ENCODE data around the gene LAMA1. TPM values are rescaled to one million over a fixed set of nuclear protein-coding genes. Genes with fewer than 3 reads are reported as not detected.

The LAMA1 gene
- total RNA-seq, 4 donors from 2014 or later: 0.48 to 2.9 (median 2.6) TPM; not detected in 1

GRCh38 chr18:7082671-7083070, 34.9 kb downstream of the LAMA1 start:
- in situ Hi-C loops (cut with MboI; ENCODE audit: low pct_ligation_motif_present in 1 of 4, low pct_unique_long_range_greater_than_20kb in 1 of 4, low sequenced_read_pairs in 3 of 4) (no loop called here), intact Hi-C loops (cut with DNase I; ENCODE audit: low total_unique reads) (no loop called here)
- H3K9me3 ChIP-seq: no peaks in the 10 kb centered on the region
- no peak overlapping the region for H3K27ac ChIP-seq
- H3K4me1 ChIP-seq: peaks cover 0 to 3% (median 0%) of the 10 kb centered on the region in 4 donors
- no peaks in the 10 kb centered on the region for H3K27me3 ChIP-seq
- TF ChIP-seq EP300 (IDR thresholded peaks at IDR 0.05; ENCODE audit: low read depth) (no peak), CTCF (IDR thresholded peaks at IDR 0.05) (no peak), POLR2AphosphoS5 (IDR thresholded peaks at IDR 0.05) (no peak), POLR2A (IDR thresholded peaks at IDR 0.05) (no peak)
- no peaks in the 10 kb centered on the region for H3K36me3 ChIP-seq
- no peak overlapping the region for H3K4me3 ChIP-seq
- no peak for DNase-seq
- 83 to 88% methylated on average over 2 of the region's 2 CpGs for WGBS, 2 donors (ENCODE audit: low coverage in 1 of 2)

GRCh38 chr18:7079231-7079630, 38.4 kb downstream of the LAMA1 start:
- no peaks in the 10 kb centered on the region for H3K36me3 ChIP-seq
- no peak for DNase-seq
- no peaks in the 10 kb centered on the region for H3K27me3 ChIP-seq
- no peaks in the 10 kb centered on the region for H3K9me3 ChIP-seq
- intact Hi-C loops (cut with DNase I; ENCODE audit: low total_unique reads): no loop called here
- H3K4me1 ChIP-seq: no peaks in the 10 kb centered on the region
- WGBS, 2 donors (ENCODE audit: low coverage in 1 of 2): 90% methylated on average over 1 of the region's 1 CpG; no CpG with 5 or more reads in 1 of the 2 donors
- no peak overlapping the region for H3K4me3 ChIP-seq
- no peak for TF ChIP-seq POLR2A (IDR thresholded peaks at IDR 0.05)
- TF ChIP-seq EP300 (IDR thresholded peaks at IDR 0.05; ENCODE audit: low read depth): no peak
- TF ChIP-seq CTCF (IDR thresholded peaks at IDR 0.05): no peak
- TF ChIP-seq POLR2AphosphoS5 (IDR thresholded peaks at IDR 0.05): no peak
- in situ Hi-C loops (cut with MboI; ENCODE audit: low pct_ligation_motif_present in 1 of 4, low pct_unique_long_range_greater_than_20kb in 1 of 4, low sequenced_read_pairs in 3 of 4): no loop called here
- H3K27ac ChIP-seq: no peak overlapping the region

GRCh38 chr18:7072593-7072992, 45.0 kb downstream of the LAMA1 start:
- WGBS, 2 donors (ENCODE audit: low coverage in 1 of 2): 76% methylated on average over 8 of the region's 8 CpGs; no CpG with 5 or more reads in 1 of the 2 donors
- intact Hi-C loops (cut with DNase I; ENCODE audit: low total_unique reads): no loop called here
- Histone ChIP-seq H3K36me3 (no peaks in the 10 kb centered on the region), H3K27me3 (no peaks in the 10 kb centered on the region), H3K27ac (no peak overlapping the region), H3K4me1 (no peaks in the 10 kb centered on the region), H3K4me3 (no peak overlapping the region), H3K9me3 (no peaks in the 10 kb centered on the region)
- DNase-seq: no peak
- in situ Hi-C loops (cut with MboI; ENCODE audit: low pct_ligation_motif_present in 1 of 4, low pct_unique_long_range_greater_than_20kb in 1 of 4, low sequenced_read_pairs in 3 of 4): no loop called here
- no peak for TF ChIP-seq CTCF (IDR thresholded peaks at IDR 0.05)
- no peak for TF ChIP-seq POLR2AphosphoS5 (IDR thresholded peaks at IDR 0.05)
- TF ChIP-seq POLR2A (IDR thresholded peaks at IDR 0.05): no peak
- TF ChIP-seq EP300 (IDR thresholded peaks at IDR 0.05; ENCODE audit: low read depth): no peak

GRCh38 chr18:7071600-7071999, 46.0 kb downstream of the LAMA1 start:
- no peak for DNase-seq
- intact Hi-C loops (cut with DNase I; ENCODE audit: low total_unique reads): no loop called here
- H3K27me3 ChIP-seq: no peaks in the 10 kb centered on the region
- in situ Hi-C loops (cut with MboI; ENCODE audit: low pct_ligation_motif_present in 1 of 4, low pct_unique_long_range_greater_than_20kb in 1 of 4, low sequenced_read_pairs in 3 of 4): no loop called here
- no peaks in the 10 kb centered on the region for H3K9me3 ChIP-seq
- no peak overlapping the region for H3K4me3 ChIP-seq
- H3K4me1 ChIP-seq: no peaks in the 10 kb centered on the region
- TF ChIP-seq CTCF (IDR thresholded peaks at IDR 0.05) (no peak), POLR2AphosphoS5 (IDR thresholded peaks at IDR 0.05) (no peak), EP300 (IDR thresholded peaks at IDR 0.05; ENCODE audit: low read depth) (no peak), POLR2A (IDR thresholded peaks at IDR 0.05) (no peak)
- WGBS, 2 donors (ENCODE audit: low coverage in 1 of 2): 65 to 81% methylated on average over 2 of the region's 2 CpGs
- H3K36me3 ChIP-seq: no peaks in the 10 kb centered on the region
- H3K27ac ChIP-seq: no peak overlapping the region

All from transverse colon (tissue), 4 donors.